ENCODE results near the gene TAS2R3.

TAS2R3 gene

DNA sequence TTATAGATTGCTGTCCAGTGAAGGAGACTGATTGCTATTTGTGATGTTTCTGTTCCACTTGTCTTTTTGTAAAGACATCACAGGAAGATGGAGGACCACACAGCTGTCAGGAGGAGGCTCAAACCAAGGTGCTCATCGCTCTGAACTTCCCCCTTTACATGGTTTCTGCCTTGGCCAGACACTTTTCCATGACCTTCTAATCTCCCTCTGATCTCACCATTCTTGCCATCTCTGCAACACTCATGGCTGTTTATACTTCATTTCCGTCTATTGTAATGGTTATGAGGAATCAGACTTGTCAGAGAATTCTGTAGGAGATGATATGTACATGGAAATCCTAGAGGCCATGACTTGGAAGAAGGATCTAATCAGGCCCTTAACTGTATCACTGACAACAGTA, 24.4 kb downstream of the TAS2R3 start:
- no peak for ATAC-seq

- ATAC-seq, result no peak
Observed at GRCh38 chr7:141789917-141790316, 26.0 kb downstream of the TAS2R3 start, which contains the start of gene TAS2R5. Gene TAS2R5, plus strand, starts transcription at chr7:141790217. Its CDS starts 145 bp downstream, at chr7:141790362.

DNA sequence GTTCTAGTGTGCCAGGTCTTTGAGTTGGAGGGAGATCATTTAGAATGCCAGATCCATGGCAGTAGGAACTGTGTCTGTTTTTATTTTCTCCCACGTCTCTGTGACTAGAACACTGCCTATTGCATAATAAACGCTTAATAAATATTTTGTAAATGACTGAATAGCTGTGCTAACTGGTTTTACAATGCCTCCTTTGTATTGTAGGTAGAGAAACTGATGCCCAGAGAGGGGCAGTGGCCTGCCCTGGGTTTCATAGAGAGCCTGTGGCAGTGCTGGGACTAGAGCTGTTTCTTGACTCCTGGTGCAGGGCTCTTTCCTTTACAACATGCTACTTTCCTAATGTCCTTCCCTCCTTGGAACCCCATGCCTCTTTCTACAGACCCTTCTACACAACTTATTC, 28.6 kb downstream of the TAS2R3 start:
- no peak for ATAC-seq
